GM19395 (cell line): Measurements from ENCODE around the gene ABCC4.
"Not testable (repeated sequence)": the region's sequence is repeated elsewhere in the genome, so short reads cannot be mapped to it uniquely, and the experiment has no call there.

ENCODE experiments used
- ATAC-seq: cut with Tn5 transposase; IDR thresholded peaks from one replicate; pipeline ENCODE4 v1.9.1; 2021; ENCODE audit warnings: mild to moderate bottlenecking, moderate library complexity; ENCODE audit not compliant: unreplicated experiment

ABCC4 gene

GRCh38 chr13:95174517-95174916 is 126.7 kb downstream of the ABCC4 start:
- no peak for ATAC-seq

- ATAC-seq: no peak
These were observed 133.1 kb downstream of the ABCC4 start for GRCh38 chr13:95168191-95168590.

GRCh38 chr13:95167003-95167402 is 134.2 kb downstream of the ABCC4 start:
- ATAC-seq: not testable (repeated sequence)

- ATAC-seq: no peak
These were observed 136.4 kb downstream of the ABCC4 start for GRCh38 chr13:95164830-95165229.

GRCh38 chr13:95160112-95160906 is 140.9 kb downstream of the ABCC4 start:
- ATAC-seq: no peak

- no peak for ATAC-seq
These were observed 141.8 kb downstream of the ABCC4 start for GRCh38 chr13:95159458-95159857.

GRCh38 chr13:95156208-95156607 is 145.0 kb downstream of the ABCC4 start:
- no peak for ATAC-seq

- no peak for ATAC-seq
These were observed 145.7 kb downstream of the ABCC4 start for GRCh38 chr13:95155504-95155903.

- ATAC-seq: no peak
These were observed 146.2 kb downstream of the ABCC4 start for GRCh38 chr13:95155093-95155492.

- ATAC-seq: no peak
These were observed 146.8 kb downstream of the ABCC4 start for GRCh38 chr13:95154413-95154886.

- ATAC-seq: no peak
These were observed 147.4 kb downstream of the ABCC4 start for GRCh38 chr13:95153647-95154412.

GRCh38 chr13:95151942-95152587 is 149.2 kb downstream of the ABCC4 start:
- ATAC-seq: no peak

GRCh38 chr13:95150555-95150954 is 150.7 kb downstream of the ABCC4 start:
- ATAC-seq: no peak

- no peak for ATAC-seq
These were observed 154.8 kb downstream of the ABCC4 start for GRCh38 chr13:95146486-95146885.

- no peak for ATAC-seq
These were observed 155.7 kb downstream of the ABCC4 start for GRCh38 chr13:95145587-95145986.

GRCh38 chr13:95140502-95140901 is 160.7 kb downstream of the ABCC4 start:
- no peak for ATAC-seq

GRCh38 chr13:95138876-95139585 is 162.2 kb downstream of the ABCC4 start:
- no peak for ATAC-seq

GRCh38 chr13:95137096-95137495 is 164.2 kb downstream of the ABCC4 start:
- ATAC-seq: peak; percentile 92

- peak; percentile 23 for ATAC-seq
These were observed 164.6 kb downstream of the ABCC4 start for GRCh38 chr13:95136638-95137037.

GRCh38 chr13:95133498-95133897 is 167.8 kb downstream of the ABCC4 start:
- no peak for ATAC-seq

GRCh38 chr13:95129004-95129403 is 172.2 kb downstream of the ABCC4 start:
- ATAC-seq: no peak
